Common myeloid progenitor, CD34-positive (primary cell): Measurements from ENCODE around the gene CDH9.

Experiments
- CTCF ChIA-PET: fragments of 350-600 bp; sonication (Branson Sonifier 250); formaldehyde crosslinking; loops from one replicate; lab custom pipeline; 2021; ENCODE audit warnings: antibody characterized with exemption; lab: Charles Lee
- POLR2A ChIA-PET: fragments of 350-600 bp; sonication (Branson Sonifier 250); formaldehyde crosslinking; loops from one replicate; lab custom pipeline; 2021; ENCODE audit warnings: antibody characterized with exemption; lab: Charles Lee
- DNase-seq, 3 donors: peaks; one replicate each; pipeline versions ENCODE4 v3.0.0 to v3.0.0-alpha.2; 2013
- H3K27ac ChIP-seq, 2 experiments: 1 replicate in 1 of 2; 2 replicates in 1 of 2; pipeline ENCODE4 v1.7.0; 2013; ENCODE audit warnings: inconsistent platforms in 2 of 2, low read length in 2 of 2, mild to moderate bottlenecking in 2 of 2, low read depth in 1 of 2, moderate library complexity in 1 of 2; ENCODE audit not compliant: severe bottlenecking in 2 of 2, insufficient read depth in 1 of 2, poor library complexity in 1 of 2
- H3K27me3 ChIP-seq, 5 experiments: replicated peaks in 2 of 5; 1 replicate in 3 of 5; 2 replicates in 2 of 5; pipeline versions ENCODE4 v1.6.1 to v1.7.0; 2013; ENCODE audit warnings: low read length in 4 of 5, mild to moderate bottlenecking in 2 of 5, moderate library complexity in 2 of 5, inconsistent platforms in 1 of 5; ENCODE audit not compliant: insufficient read depth in 5 of 5, control insufficient read depth in 4 of 5
- H3K36me3 ChIP-seq, 4 experiments: 1 replicate in 2 of 4; 2 replicates in 2 of 4; pipeline versions ENCODE4 v1.6.1 to v1.7.0; 2013; ENCODE audit warnings: low read length in 3 of 4, control low read depth in 1 of 4, mild to moderate bottlenecking in 1 of 4; ENCODE audit not compliant: control insufficient read depth in 4 of 4, insufficient read depth in 4 of 4
- H3K4me1 ChIP-seq, 4 experiments: 1 replicate in 3 of 4; 2 replicates in 1 of 4; pipeline versions ENCODE4 v1.6.1 to v1.7.1; 2013; ENCODE audit warnings: low read length in 3 of 4, mild to moderate bottlenecking in 3 of 4, control low read depth in 1 of 4, inconsistent platforms in 1 of 4, moderate library complexity in 1 of 4; ENCODE audit not compliant: control insufficient read depth in 4 of 4, insufficient read depth in 4 of 4; ENCODE audit errors: control extremely low read depth in 1 of 4
- H3K4me3 ChIP-seq, 7 experiments: 1 replicate in 4 of 7; 2 replicates in 3 of 7; pipeline versions ENCODE4 v1.5.1 to v1.7.0; 2013; ENCODE audit warnings: mild to moderate bottlenecking in 7 of 7, low read length in 6 of 7, moderate library complexity in 6 of 7, inconsistent platforms in 2 of 7, low read depth in 2 of 7, control low read depth in 1 of 7; ENCODE audit not compliant: insufficient read depth in 4 of 7, control insufficient read depth in 1 of 7; ENCODE audit errors: extremely low read depth in 1 of 7
- H3K9me3 ChIP-seq, 5 experiments: 1 replicate in 4 of 5; 2 replicates in 1 of 5; pipeline versions ENCODE4 v1.6.1 to v1.7.1; 2013; ENCODE audit warnings: low read length in 4 of 5, mild to moderate bottlenecking in 2 of 5, inconsistent platforms in 1 of 5, low read depth in 1 of 5, moderate library complexity in 1 of 5; ENCODE audit not compliant: control insufficient read depth in 4 of 5, insufficient read depth in 2 of 5; ENCODE audit errors: control extremely low read depth in 1 of 5
- WGBS: methylation state at CpG from one replicate; pipeline ENCODE4 v1.1.5; 2013; ENCODE audit not compliant: insufficient coverage; 5-methylcytosine and 5-hydroxymethylcytosine counted together

Gene CDH9

GRCh38 chr5:26847041-26847736 is 191.2 kb downstream of the CDH9 start:
- no peaks in the 10 kb centered on the region for H3K9me3 ChIP-seq
- 93% methylated on average over 12 of the region's 14 CpGs for WGBS
- H3K27ac ChIP-seq = no peak overlapping the region
- no peaks in the 10 kb centered on the region for H3K36me3 ChIP-seq
- H3K27me3 ChIP-seq = no peaks in the 10 kb centered on the region
- ChIA-PET POLR2A (no interaction called here), CTCF (interaction anchor here (1.7 kb wide), 1 partner anchor 16 kb away, joined by 5 read pairs; no protein-coding TSS in a partner anchor)
- no peaks in the 10 kb centered on the region for H3K4me1 ChIP-seq
- DNase-seq = no peak
- no peak overlapping the region for H3K4me3 ChIP-seq

- Histone ChIP-seq H3K27ac (no peak overlapping the region), H3K4me3 (no peak overlapping the region), H3K9me3 (no peaks in the 10 kb centered on the region), H3K27me3 (no peaks in the 10 kb centered on the region), H3K36me3 (no peaks in the 10 kb centered on the region), H3K4me1 (no peaks in the 10 kb centered on the region)
- no peak for DNase-seq
- CTCF ChIA-PET = no interaction called here
- WGBS = no CpG with 5 or more reads among the region's 2 CpGs
- POLR2A ChIA-PET = no interaction called here
These were observed 194.7 kb downstream of the CDH9 start for GRCh38 chr5:26843677-26844076.

GRCh38 chr5:26833596-26833995 is 204.8 kb downstream of the CDH9 start:
- H3K4me3 ChIP-seq = no peak overlapping the region
- WGBS = no CpG with 5 or more reads among the region's 3 CpGs
- no peaks in the 10 kb centered on the region for H3K9me3 ChIP-seq
- POLR2A ChIA-PET = no interaction called here
- CTCF ChIA-PET = no interaction called here
- H3K4me1 ChIP-seq = no peaks in the 10 kb centered on the region
- no peaks in the 10 kb centered on the region for H3K36me3 ChIP-seq
- no peak overlapping the region for H3K27ac ChIP-seq
- no peak for DNase-seq
- H3K27me3 ChIP-seq = no peaks in the 10 kb centered on the region
